Thyroid gland (tissue), 4 donors: Measurements from ENCODE around the gene SETBP1. TPM values are rescaled to one million over a fixed set of nuclear protein-coding genes. Genes with fewer than 3 reads are reported as not detected.

Experiments
- DNase-seq, 2 donors: peaks; one replicate each; pipeline ENCODE4 v3.0.0-alpha.2; 2019
- H3K27ac ChIP-seq, 3 donors: fragments of 200-600 bp; sonication (generic); 1 replicate in 2 of 3; 2 replicates in 1 of 3; pipeline ENCODE4 v1.5.1; 2016 to 2019; ENCODE audit warnings: mild to moderate bottlenecking in 1 of 3, moderate library complexity in 1 of 3
- H3K27me3 ChIP-seq: fragments of 200-600 bp; sonication (generic); one replicate; pipeline ENCODE4 v1.5.1; 2019
- H3K36me3 ChIP-seq, 2 donors: fragments of 200-600 bp; sonication (generic); one replicate each; pipeline ENCODE4 v1.5.1; 2016 to 2019
- H3K4me1 ChIP-seq, 2 donors: fragments of 200-600 bp; sonication (generic); one replicate each; pipeline ENCODE4 v1.5.1; 2017 to 2019
- H3K4me3 ChIP-seq, 3 donors: fragments of 200-600 bp; sonication (generic); replicated peaks in 1 of 3; 1 replicate in 2 of 3; 2 replicates in 1 of 3; pipeline ENCODE4 v1.5.1; 2016; ENCODE audit warnings: mild to moderate bottlenecking in 1 of 3
- H3K9me3 ChIP-seq: fragments of 200-600 bp; sonication (generic); one replicate; pipeline ENCODE4 v1.5.1; 2017
- POLR2A ChIP-seq, 2 donors: fragments of 450-650 bp; IDR thresholded peaks; one replicate each; pipeline ENCODE4 v1.6.1; 2017; ENCODE audit warnings: antibody characterized with exemption in 2 of 2, mild to moderate bottlenecking in 2 of 2, moderate library complexity in 1 of 2
- WGBS, 2 donors: methylation state at CpG; one replicate each; pipeline ENCODE4 v1.1.5; 2017; 5-methylcytosine and 5-hydroxymethylcytosine counted together
- intact Hi-C: fragments of 100-400 bp; cut with DNase I; formaldehyde crosslinking; loops from one replicate; pipeline ENCODE4 v1.15.1; 2023
- total RNA-seq, 4 donors: library from RNA; depleted of rRNA; stranded (reverse); fragments of >200 nt; gene quantifications; one replicate each; pipeline ENCODE4 v1.2.3, GENCODE V29; 2016
- TF ChIP-seq, protein P1 (sequence below), 6 experiments: fragments of 200-600 bp in 3 of 6; fragments of 450-650 bp in 3 of 6; sonication (generic) in 3 of 6; IDR thresholded peaks; one replicate each; pipeline ENCODE4 v1.5.1; 2016 to 2019; ENCODE audit warnings: antibody characterized with exemption in 6 of 6, mild to moderate bottlenecking in 2 of 6, inconsistent platforms in 1 of 6, moderate library complexity in 1 of 6

The SETBP1 gene
- total RNA-seq, 4 donors from 2014 or later, result 32.1 to 72.0 (median 42.0) TPM

DNA sequence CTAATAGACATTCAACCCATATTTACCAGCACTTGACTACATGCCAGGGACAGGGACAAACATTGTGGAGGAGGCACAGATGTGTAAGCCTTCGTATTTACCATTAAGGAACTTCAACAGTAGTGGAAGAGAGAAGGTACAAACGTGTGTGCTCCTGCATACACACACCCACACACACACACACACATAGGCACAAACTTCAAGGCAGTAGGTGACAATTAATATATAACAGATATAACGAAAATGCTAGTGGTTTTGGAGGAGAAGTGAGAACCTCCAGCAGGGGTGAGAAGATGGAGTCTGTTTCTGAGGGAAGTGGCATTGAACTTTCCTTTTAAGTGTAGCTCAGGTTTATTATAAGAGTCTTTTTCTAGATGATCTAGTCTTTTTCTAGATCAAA, 231.1 kb downstream of the SETBP1 start:
- no peak for TF ChIP-seq POLR2A (IDR thresholded peaks at IDR 0.05)
- TF ChIP-seq, protein P1, sequence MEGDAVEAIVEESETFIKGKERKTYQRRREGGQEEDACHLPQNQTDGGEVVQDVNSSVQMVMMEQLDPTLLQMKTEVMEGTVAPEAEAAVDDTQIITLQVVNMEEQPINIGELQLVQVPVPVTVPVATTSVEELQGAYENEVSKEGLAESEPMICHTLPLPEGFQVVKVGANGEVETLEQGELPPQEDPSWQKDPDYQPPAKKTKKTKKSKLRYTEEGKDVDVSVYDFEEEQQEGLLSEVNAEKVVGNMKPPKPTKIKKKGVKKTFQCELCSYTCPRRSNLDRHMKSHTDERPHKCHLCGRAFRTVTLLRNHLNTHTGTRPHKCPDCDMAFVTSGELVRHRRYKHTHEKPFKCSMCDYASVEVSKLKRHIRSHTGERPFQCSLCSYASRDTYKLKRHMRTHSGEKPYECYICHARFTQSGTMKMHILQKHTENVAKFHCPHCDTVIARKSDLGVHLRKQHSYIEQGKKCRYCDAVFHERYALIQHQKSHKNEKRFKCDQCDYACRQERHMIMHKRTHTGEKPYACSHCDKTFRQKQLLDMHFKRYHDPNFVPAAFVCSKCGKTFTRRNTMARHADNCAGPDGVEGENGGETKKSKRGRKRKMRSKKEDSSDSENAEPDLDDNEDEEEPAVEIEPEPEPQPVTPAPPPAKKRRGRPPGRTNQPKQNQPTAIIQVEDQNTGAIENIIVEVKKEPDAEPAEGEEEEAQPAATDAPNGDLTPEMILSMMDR (IDR thresholded peaks at IDR 0.05), result no peak
- Histone ChIP-seq H3K4me1 (peaks cover 5 to 7% of the 10 kb centered on the region in 2 donors), H3K4me3 (no peak overlapping the region), H3K36me3 (no peaks in the 10 kb centered on the region), H3K27me3 (no peaks in the 10 kb centered on the region), H3K27ac (no peak overlapping the region), H3K9me3 (no peaks in the 10 kb centered on the region)
- no peak for DNase-seq
- intact Hi-C loops, result no loop called here
- WGBS, 2 donors, result 91 to 95% methylated on average over 3 of the region's 3 CpGs

GRCh38 chr18:44912740-44913478, 232.2 kb downstream of the SETBP1 start:
- DNase-seq, result no peak
- 88 to 89% methylated on average over 6 of the region's 6 CpGs for WGBS, 2 donors
- peaks cover 14 to 17% of the 10 kb centered on the region in 2 donors for H3K4me1 ChIP-seq
- H3K9me3 ChIP-seq, result no peaks in the 10 kb centered on the region
- intact Hi-C loops, result no loop called here
- no peaks in the 10 kb centered on the region for H3K27me3 ChIP-seq
- TF ChIP-seq, protein P1 (IDR thresholded peaks at IDR 0.05), result no peak
- TF ChIP-seq POLR2A (IDR thresholded peaks at IDR 0.05), result no peak
- no peak overlapping the region for H3K4me3 ChIP-seq
- H3K36me3 ChIP-seq, result no peaks in the 10 kb centered on the region
- H3K27ac ChIP-seq, result no peak overlapping the region

GRCh38 chr18:44914028-44914427, 233.3 kb downstream of the SETBP1 start:
- peaks cover 19 to 25% of the 10 kb centered on the region in 2 donors for H3K4me1 ChIP-seq
- 95 to 96% methylated on average over 5 of the region's 5 CpGs for WGBS, 2 donors

GRCh38 chr18:44915213-44915612, 234.5 kb downstream of the SETBP1 start:
- H3K4me1 ChIP-seq, result peaks cover 19 to 25% of the 10 kb centered on the region in 2 donors
- H3K36me3 ChIP-seq, result no peaks in the 10 kb centered on the region
- H3K9me3 ChIP-seq, result no peaks in the 10 kb centered on the region
- DNase-seq, result no peak
- no peak overlapping the region for H3K27ac ChIP-seq
- 94 to 97% methylated on average over 2 of the region's 2 CpGs for WGBS, 2 donors
- intact Hi-C loops, result no loop called here
- TF ChIP-seq POLR2A (IDR thresholded peaks at IDR 0.05), result no peak
- TF ChIP-seq, protein P1 (IDR thresholded peaks at IDR 0.05), result no peak
- H3K4me3 ChIP-seq, result no peak overlapping the region
- no peaks in the 10 kb centered on the region for H3K27me3 ChIP-seq

More at GRCh38 chr18:44914028-44914427, 233.3 kb downstream of the SETBP1 start:
- H3K27me3 ChIP-seq, result no peaks in the 10 kb centered on the region
- intact Hi-C loops, result no loop called here
- H3K27ac ChIP-seq, result no peak overlapping the region
- DNase-seq, result no peak
- TF ChIP-seq, protein P1 (IDR thresholded peaks at IDR 0.05), result no peak
- no peaks in the 10 kb centered on the region for H3K9me3 ChIP-seq
- no peaks in the 10 kb centered on the region for H3K36me3 ChIP-seq
- no peak overlapping the region for H3K4me3 ChIP-seq

DNA sequence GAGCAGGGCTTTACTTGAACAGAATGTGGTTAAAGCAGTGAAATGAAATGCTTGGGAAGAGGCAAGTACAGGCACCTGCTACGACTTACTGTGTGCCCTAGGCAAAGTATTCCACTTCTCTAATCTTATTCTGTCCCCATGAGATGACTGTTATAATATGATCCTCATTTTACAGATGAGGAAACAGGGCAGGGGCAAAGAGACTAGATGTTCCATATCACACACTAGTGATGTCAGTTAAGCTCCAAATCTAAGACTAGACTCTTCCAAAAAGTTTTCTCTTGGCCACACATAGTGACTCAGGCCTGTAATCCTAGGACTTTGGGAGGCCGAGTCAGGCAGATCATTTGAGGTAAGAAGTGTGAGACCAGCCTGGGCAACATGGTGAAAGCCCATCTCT, 235.0 kb downstream of the SETBP1 start:
- Histone ChIP-seq H3K27me3 (no peaks in the 10 kb centered on the region), H3K9me3 (no peaks in the 10 kb centered on the region), H3K36me3 (no peaks in the 10 kb centered on the region), H3K27ac (no peak overlapping the region), H3K4me1 (peaks cover 19 to 25% of the 10 kb centered on the region in 2 donors), H3K4me3 (no peak overlapping the region)
- no peak for DNase-seq
- 91 to 96% methylated on average over 2 of the region's 2 CpGs for WGBS, 2 donors
- intact Hi-C loops, result no loop called here
- TF ChIP-seq, protein P1 (IDR thresholded peaks at IDR 0.05), result no peak
- TF ChIP-seq POLR2A (IDR thresholded peaks at IDR 0.05), result no peak
